ENCODE measurements around the gene ADRM1. TPM values are rescaled to one million over a fixed set of nuclear protein-coding genes. Genes with fewer than 3 reads are reported as not detected.
A peak's percentile ranks its signal among the peaks of the same experiment; 100 is the strongest.

The ADRM1 gene
- total and polyA plus RNA-seq, 2 experiments from 2014 or later: 206 to 243 TPM

DNA sequence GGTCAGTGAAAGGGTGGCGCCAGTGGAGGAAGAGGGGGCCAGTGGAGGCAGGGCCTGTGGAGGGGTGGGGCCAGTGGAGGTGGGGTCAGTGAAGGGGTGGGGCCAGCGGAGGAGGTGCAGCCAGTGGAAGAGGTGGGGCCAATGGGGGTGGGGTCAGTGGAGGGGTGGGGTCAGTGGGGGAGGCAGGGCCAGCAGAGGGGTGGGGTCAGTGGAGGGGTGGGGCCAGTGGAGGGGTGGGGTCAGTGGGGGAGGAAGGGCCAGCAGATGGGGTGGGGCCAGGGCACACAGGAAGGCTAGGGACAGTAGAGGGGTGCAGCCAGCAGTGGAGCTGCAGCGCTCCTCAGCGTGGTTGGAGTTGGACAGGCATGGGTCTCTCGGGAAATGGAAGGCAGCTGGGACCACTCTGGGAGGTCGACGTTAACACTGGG lies 18.7 kb downstream of the ADRM1 start:
- H3K4me1 Mint-ChIP-seq: no peaks in the 10 kb centered on the region; the same call in 2 of the 3 replicates
- Histone ChIP-seq H3K4me3 (no peak overlapping the region), H3F3A (replicated peaks; ENCODE audit: low read depth) (peaks cover 38% of the 10 kb centered on the region), H2AFZ (no peak overlapping the region), H3K27me3 (ENCODE audit: insufficient read depth) (no peaks in the 10 kb centered on the region), H3K4me2 (no peak overlapping the region), H3K27ac (ENCODE audit: low read depth) (no peak overlapping the region), H3K36me3 (ENCODE audit: insufficient read depth) (peaks cover 34% of the 10 kb centered on the region), H4K20me1 (replicated peaks; ENCODE audit: insufficient read depth) (no peaks in the 10 kb centered on the region), H3K79me2 (replicated peaks; ENCODE audit: insufficient read depth) (no peaks in the 10 kb centered on the region), H3K9me2 (ENCODE audit: insufficient read depth) (no peaks in the 10 kb centered on the region), H3K4me1 (ENCODE audit: insufficient read depth) (no peaks in the 10 kb centered on the region)
- TF ChIP-seq, protein P1, sequence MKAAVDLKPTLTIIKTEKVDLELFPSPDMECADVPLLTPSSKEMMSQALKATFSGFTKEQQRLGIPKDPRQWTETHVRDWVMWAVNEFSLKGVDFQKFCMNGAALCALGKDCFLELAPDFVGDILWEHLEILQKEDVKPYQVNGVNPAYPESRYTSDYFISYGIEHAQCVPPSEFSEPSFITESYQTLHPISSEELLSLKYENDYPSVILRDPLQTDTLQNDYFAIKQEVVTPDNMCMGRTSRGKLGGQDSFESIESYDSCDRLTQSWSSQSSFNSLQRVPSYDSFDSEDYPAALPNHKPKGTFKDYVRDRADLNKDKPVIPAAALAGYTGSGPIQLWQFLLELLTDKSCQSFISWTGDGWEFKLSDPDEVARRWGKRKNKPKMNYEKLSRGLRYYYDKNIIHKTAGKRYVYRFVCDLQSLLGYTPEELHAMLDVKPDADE (IDR thresholded peaks at IDR 0.05): no peak
- TF ChIP-seq ZNF331 (CRISPR knock-in tag; IDR thresholded peaks at IDR 0.05; ENCODE audit: low read depth): no peak
- no peak for TF ChIP-seq NANOG (IDR thresholded peaks at IDR 0.05; ENCODE audit: borderline replicate concordance)
- no peak for TF ChIP-seq REST (IDR thresholded peaks at IDR 0.05; ENCODE audit: unreplicated experiment)
- TF ChIP-seq CREB1 (CRISPR knock-in tag; IDR thresholded peaks at IDR 0.05; ENCODE audit: low read depth): no peak
- no peak for TF ChIP-seq POLR2AphosphoS5 (IDR thresholded peaks at IDR 0.05; ENCODE audit: low read depth)
- TF ChIP-seq, protein P2, sequence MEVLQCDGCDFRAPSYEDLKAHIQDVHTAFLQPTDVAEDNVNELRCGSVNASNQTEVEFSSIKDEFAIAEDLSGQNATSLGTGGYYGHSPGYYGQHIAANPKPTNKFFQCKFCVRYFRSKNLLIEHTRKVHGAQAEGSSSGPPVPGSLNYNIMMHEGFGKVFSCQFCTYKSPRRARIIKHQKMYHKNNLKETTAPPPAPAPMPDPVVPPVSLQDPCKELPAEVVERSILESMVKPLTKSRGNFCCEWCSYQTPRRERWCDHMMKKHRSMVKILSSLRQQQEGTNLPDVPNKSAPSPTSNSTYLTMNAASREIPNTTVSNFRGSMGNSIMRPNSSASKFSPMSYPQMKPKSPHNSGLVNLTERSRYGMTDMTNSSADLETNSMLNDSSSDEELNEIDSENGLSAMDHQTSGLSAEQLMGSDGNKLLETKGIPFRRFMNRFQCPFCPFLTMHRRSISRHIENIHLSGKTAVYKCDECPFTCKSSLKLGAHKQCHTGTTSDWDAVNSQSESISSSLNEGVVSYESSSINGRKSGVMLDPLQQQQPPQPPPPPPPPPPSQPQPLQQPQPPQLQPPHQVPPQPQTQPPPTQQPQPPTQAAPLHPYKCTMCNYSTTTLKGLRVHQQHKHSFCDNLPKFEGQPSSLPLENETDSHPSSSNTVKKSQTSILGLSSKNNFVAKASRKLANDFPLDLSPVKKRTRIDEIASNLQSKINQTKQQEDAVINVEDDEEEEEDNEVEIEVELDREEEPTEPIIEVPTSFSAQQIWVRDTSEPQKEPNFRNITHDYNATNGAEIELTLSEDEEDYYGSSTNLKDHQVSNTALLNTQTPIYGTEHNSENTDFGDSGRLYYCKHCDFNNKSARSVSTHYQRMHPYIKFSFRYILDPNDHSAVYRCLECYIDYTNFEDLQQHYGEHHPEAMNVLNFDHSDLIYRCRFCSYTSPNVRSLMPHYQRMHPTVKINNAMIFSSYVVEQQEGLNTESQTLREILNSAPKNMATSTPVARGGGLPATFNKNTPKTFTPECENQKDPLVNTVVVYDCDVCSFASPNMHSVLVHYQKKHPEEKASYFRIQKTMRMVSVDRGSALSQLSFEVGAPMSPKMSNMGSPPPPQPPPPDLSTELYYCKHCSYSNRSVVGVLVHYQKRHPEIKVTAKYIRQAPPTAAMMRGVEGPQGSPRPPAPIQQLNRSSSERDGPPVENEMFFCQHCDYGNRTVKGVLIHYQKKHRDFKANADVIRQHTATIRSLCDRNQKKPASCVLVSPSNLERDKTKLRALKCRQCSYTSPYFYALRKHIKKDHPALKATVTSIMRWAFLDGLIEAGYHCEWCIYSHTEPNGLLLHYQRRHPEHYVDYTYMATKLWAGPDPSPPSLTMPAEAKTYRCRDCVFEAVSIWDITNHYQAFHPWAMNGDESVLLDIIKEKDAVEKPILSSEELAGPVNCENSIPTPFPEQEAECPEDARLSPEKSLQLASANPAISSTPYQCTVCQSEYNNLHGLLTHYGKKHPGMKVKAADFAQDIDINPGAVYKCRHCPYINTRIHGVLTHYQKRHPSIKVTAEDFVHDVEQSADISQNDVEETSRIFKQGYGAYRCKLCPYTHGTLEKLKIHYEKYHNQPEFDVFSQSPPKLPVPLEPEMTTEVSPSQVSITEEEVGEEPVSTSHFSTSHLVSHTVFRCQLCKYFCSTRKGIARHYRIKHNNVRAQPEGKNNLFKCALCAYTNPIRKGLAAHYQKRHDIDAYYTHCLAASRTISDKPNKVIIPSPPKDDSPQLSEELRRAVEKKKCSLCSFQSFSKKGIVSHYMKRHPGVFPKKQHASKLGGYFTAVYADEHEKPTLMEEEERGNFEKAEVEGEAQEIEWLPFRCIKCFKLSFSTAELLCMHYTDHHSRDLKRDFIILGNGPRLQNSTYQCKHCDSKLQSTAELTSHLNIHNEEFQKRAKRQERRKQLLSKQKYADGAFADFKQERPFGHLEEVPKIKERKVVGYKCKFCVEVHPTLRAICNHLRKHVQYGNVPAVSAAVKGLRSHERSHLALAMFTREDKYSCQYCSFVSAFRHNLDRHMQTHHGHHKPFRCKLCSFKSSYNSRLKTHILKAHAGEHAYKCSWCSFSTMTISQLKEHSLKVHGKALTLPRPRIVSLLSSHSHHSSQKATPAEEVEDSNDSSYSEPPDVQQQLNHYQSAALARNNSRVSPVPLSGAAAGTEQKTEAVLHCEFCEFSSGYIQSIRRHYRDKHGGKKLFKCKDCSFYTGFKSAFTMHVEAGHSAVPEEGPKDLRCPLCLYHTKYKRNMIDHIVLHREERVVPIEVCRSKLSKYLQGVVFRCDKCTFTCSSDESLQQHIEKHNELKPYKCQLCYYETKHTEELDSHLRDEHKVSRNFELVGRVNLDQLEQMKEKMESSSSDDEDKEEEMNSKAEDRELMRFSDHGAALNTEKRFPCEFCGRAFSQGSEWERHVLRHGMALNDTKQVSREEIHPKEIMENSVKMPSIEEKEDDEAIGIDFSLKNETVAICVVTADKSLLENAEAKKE (CRISPR knock-in tag; IDR thresholded peaks at IDR 0.05): no peak
- TF ChIP-seq CTCF (conservative IDR thresholded peaks at IDR 0.05; ENCODE audit: low read depth in 2 of 2): no peak
- no peak for TF ChIP-seq JUNB (IDR thresholded peaks at IDR 0.05; ENCODE audit: unreplicated experiment)
- TF ChIP-seq EZH2 (IDR thresholded peaks at IDR 0.05; ENCODE audit: low read depth, unreplicated experiment): no peak
- no peak for TF ChIP-seq ZNF114 (CRISPR knock-in tag; IDR thresholded peaks at IDR 0.05)
- TF ChIP-seq STAT1 (IDR thresholded peaks at IDR 0.05; ENCODE audit: unreplicated experiment): no peak
- H3K27me3 Mint-ChIP-seq (ENCODE audit: insufficient read depth, low read depth, poor library complexity): peaks cover 33% of the 10 kb centered on the region
- H3K27ac Mint-ChIP-seq: no peak overlapping the region
- peaks cover 26% of the 10 kb centered on the region for H3K9me3 Mint-ChIP-seq
- DNase-seq (ENCODE audit: low spot score): peak; percentile 62
- H3K4me3 Mint-ChIP-seq: no peak overlapping the region
- peak; percentile 65 for ATAC-seq
- peaks cover 79% of the 10 kb centered on the region for H3K36me3 Mint-ChIP-seq (ENCODE audit: low read depth)

All from GM23338 (cell line).